ENCODE results near the gene ABLIM1. TPM values are rescaled to one million over a fixed set of nuclear protein-coding genes. Genes with fewer than 3 reads are reported as not detected.

Gene ABLIM1
- total RNA-seq, 4 donors from 2014 or later, result 84.7 to 203 (median 150) TPM

DNA sequence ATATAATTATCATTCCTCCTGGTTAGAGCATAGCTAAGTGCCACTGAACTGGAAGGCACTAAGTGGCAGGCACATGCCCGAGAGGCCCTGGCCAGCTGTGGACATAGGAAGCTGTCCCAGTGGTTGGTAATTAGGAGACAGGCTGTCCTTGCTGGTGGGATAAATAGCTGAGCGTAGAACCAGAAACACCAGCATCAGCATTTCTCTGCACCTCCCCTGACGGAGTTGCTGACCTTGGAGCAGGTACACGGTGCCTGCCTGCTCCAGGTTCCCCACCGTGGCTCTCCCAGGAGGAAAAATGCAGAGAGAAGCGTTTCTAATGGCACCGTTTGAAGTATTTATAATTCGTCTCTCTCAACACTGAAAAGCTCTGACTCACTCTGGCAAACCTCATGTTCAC lies 5.6 kb upstream of the ABLIM1 start:
- Histone ChIP-seq H3K27ac (peak overlapping the region in 3 of 4 donors; percentile 28 to 66 (median 57)), H3K4me3 (no peak overlapping the region), H3K4me1 (peaks cover 9 to 33% of the 10 kb centered on the region in 2 donors), H3K9me3 (no peaks in the 10 kb centered on the region), H3K27me3 (no peaks in the 10 kb centered on the region), H3K36me3 (no peaks in the 10 kb centered on the region)
- TF ChIP-seq POLR2A (IDR thresholded peaks at IDR 0.05), result no peak
- TF ChIP-seq, protein P1, sequence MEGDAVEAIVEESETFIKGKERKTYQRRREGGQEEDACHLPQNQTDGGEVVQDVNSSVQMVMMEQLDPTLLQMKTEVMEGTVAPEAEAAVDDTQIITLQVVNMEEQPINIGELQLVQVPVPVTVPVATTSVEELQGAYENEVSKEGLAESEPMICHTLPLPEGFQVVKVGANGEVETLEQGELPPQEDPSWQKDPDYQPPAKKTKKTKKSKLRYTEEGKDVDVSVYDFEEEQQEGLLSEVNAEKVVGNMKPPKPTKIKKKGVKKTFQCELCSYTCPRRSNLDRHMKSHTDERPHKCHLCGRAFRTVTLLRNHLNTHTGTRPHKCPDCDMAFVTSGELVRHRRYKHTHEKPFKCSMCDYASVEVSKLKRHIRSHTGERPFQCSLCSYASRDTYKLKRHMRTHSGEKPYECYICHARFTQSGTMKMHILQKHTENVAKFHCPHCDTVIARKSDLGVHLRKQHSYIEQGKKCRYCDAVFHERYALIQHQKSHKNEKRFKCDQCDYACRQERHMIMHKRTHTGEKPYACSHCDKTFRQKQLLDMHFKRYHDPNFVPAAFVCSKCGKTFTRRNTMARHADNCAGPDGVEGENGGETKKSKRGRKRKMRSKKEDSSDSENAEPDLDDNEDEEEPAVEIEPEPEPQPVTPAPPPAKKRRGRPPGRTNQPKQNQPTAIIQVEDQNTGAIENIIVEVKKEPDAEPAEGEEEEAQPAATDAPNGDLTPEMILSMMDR (IDR thresholded peaks at IDR 0.05 in 4 of 5, conservative IDR thresholded peaks at IDR 0.05 in 1 of 5), result no peak
- intact Hi-C loops (cut with DNase I; ENCODE audit: low total_unique reads) (loop anchor here (2.0 kb wide), 1 partner anchor 15 kb away; no protein-coding TSS in a partner anchor), in situ Hi-C loops (cut with MboI; ENCODE audit: low sequenced_read_pairs in 4 of 4) (no loop called here)
- ATAC-seq (peak in 1 of 2 donors; percentile 28), DNase-seq (no peak)

DNA sequence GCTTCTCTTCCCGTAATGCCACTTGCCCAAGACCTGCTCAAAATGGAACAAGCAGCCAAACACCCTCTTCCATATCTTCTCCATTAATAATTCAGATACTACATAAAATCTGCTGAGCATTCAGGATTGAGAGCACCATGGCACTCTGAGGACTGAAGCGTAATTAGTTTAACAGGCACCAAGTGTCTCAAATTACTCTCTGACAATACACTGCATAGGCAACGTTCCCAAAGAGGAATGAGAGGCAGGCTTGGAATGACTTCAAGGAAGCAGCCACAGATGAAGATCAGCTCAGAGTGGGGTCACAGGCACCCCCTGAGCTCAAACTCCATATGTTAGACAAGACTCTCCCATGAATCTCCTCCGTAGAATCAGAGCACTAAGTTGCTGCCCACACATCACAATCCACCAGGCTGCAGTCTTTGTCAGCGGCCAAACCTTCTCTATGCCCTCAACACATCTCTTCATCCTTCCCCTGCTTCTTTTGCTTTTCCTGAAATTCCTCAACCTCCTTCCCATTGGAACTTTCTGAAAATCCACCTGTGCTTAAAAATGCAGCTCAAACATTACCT lies 4.7 kb upstream of the ABLIM1 start:
- H3K36me3 ChIP-seq, result no peaks in the 10 kb centered on the region
- no peaks in the 10 kb centered on the region for H3K27me3 ChIP-seq
- peak overlapping the region in 2 of 4 donors; percentile 57 to 66 for H3K27ac ChIP-seq
- TF ChIP-seq POLR2A (IDR thresholded peaks at IDR 0.05), result no peak
- TF ChIP-seq, protein P1 (IDR thresholded peaks at IDR 0.05 in 4 of 5, conservative IDR thresholded peaks at IDR 0.05 in 1 of 5), result no peak
- no peak overlapping the region for H3K4me3 ChIP-seq
- peaks cover 9 to 31% of the 10 kb centered on the region in 2 donors for H3K4me1 ChIP-seq
- DNase-seq (no peak), ATAC-seq (no peak)
- in situ Hi-C loops (cut with MboI; ENCODE audit: low sequenced_read_pairs in 4 of 4) (no loop called here), intact Hi-C loops (cut with DNase I; ENCODE audit: low total_unique reads) (loop anchor here (2.0 kb wide), 1 partner anchor 16 kb away; no protein-coding TSS in a partner anchor)
- H3K9me3 ChIP-seq, result no peaks in the 10 kb centered on the region

DNA sequence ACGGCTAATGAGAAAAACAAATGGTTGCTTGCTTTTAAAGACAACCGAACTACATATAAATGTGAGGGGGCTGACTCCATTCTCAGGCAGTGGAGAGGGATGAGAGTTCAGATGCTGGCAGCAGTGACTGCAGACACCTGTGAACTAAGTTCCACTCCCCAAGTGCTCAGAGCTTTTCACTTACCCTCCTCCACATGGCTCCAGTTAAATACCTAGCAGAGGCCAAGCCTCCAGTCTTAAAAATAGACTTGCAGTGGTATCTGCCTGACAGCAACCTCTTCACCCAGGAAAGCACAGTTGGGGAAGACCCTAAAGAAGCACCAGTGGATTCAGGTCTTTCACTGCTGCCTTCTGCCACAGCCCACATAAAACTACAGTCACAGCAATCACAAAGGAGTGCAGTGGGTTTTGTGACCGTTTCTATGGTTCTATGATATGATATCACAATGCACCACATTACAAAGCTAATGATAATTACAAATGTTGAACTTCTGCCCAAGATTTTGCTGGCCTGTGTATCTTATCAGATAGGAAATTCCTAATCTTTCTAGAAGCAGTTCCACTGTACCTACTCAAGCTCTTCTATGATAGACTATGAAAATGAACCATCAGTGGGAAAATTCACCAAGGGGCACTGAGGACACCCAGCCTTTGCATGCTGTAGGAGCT lies 3.3 kb upstream of the ABLIM1 start:
- ATAC-seq, result no peak
- intact Hi-C loops (cut with DNase I; ENCODE audit: low total_unique reads) (no loop called here), in situ Hi-C loops (cut with MboI; ENCODE audit: low sequenced_read_pairs in 4 of 4) (no loop called here)
- H3K36me3 ChIP-seq, result no peaks in the 10 kb centered on the region
- H3K27me3 ChIP-seq, result no peaks in the 10 kb centered on the region
- DNase-seq, result no peak
- peak overlapping the region in 1 of 4 donors; percentile 8 for H3K27ac ChIP-seq
- no peak overlapping the region for H3K4me3 ChIP-seq
- peaks cover 6 to 31% of the 10 kb centered on the region in 2 donors for H3K4me1 ChIP-seq
- H3K9me3 ChIP-seq, result no peaks in the 10 kb centered on the region
- TF ChIP-seq POLR2A (IDR thresholded peaks at IDR 0.05), result no peak
- TF ChIP-seq, protein P1 (IDR thresholded peaks at IDR 0.05 in 4 of 5, conservative IDR thresholded peaks at IDR 0.05 in 1 of 5), result no peak

DNA sequence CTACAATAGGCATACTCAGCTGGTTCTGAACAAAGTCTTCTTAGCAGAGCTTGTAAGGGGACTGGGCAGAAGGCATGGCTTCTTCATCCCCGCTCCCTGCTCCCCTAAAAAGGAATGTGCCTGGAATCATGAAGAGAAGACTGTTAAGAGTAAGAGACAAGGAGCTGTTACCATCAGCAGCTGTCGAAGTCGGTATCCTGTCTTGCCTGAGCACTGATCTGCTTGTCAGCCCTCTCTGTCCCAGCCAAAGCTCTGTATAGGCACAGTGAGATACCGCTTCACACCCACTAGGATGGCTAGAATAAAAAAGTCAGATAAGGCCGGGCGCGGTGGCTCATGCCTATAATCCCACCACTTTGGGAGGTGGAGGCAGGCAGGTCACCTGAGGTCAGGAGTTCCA lies 2.4 kb downstream of the ABLIM1 start:
- in situ Hi-C loops (cut with MboI; ENCODE audit: low sequenced_read_pairs in 4 of 4) (no loop called here), intact Hi-C loops (cut with DNase I; ENCODE audit: low total_unique reads) (no loop called here)
- DNase-seq, result no peak
- no peaks in the 10 kb centered on the region for H3K9me3 ChIP-seq
- H3K27me3 ChIP-seq, result no peaks in the 10 kb centered on the region
- H3K4me1 ChIP-seq, result peaks cover 0 to 21% of the 10 kb centered on the region in 2 donors
- no peaks in the 10 kb centered on the region for H3K36me3 ChIP-seq
- TF ChIP-seq, protein P1 (IDR thresholded peaks at IDR 0.05 in 4 of 5, conservative IDR thresholded peaks at IDR 0.05 in 1 of 5), result no peak
- TF ChIP-seq POLR2A (IDR thresholded peaks at IDR 0.05), result no peak
- no peak overlapping the region for H3K4me3 ChIP-seq
- peak overlapping the region in 3 of 4 donors; percentile 34 to 69 (median 60) for H3K27ac ChIP-seq
- no peak for ATAC-seq
